ENCODE measurements around the gene PLCB1. TPM values are rescaled to one million over a fixed set of nuclear protein-coding genes. Genes with fewer than 3 reads are reported as not detected.
A peak's percentile ranks its signal among the peaks of the same experiment; 100 is the strongest.

PLCB1 gene
- polyA plus RNA-seq, 1 donor from 2014 or later: 0.28 TPM

- no peak overlapping the region for H3K27ac Mint-ChIP-seq
- H3K36me3 Mint-ChIP-seq: no peaks in the 10 kb centered on the region
- H3K9me3 Mint-ChIP-seq: peaks cover 0 to 3% (median 0%) of the 10 kb centered on the region in 3 donors
- H3K27me3 Mint-ChIP-seq: no peaks in the 10 kb centered on the region
- no peak overlapping the region for H3K4me3 Mint-ChIP-seq
- no peaks in the 10 kb centered on the region for H3K4me1 Mint-ChIP-seq
Measured at GRCh38 chr20:8790442-8791074, 658.5 kb downstream of the PLCB1 start.

DNA sequence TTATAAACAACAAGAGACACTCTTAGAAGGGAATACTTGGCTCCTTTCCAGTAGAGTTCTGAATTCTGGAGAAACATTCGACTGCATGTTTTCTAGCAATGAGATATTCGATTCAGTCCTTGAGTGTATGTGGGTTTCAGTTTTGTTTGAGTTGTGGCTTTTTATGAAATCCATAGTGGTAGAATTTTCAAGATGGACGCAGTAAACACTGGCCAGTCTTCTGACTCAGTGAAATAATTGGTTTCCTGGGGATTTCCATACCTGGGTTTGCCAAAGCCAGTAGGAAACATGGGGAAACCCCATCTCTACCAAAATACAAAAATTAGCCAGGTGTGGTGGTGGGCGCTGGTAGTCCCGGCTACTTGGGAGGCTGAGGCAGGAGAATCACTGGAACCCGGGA is 663.3 kb downstream of the PLCB1 start:
- H3K36me3 Mint-ChIP-seq: no peaks in the 10 kb centered on the region
- no peak overlapping the region for H3K27ac Mint-ChIP-seq
- H3K4me1 Mint-ChIP-seq: no peaks in the 10 kb centered on the region
- H3K4me3 Mint-ChIP-seq: no peak overlapping the region
- H3K9me3 Mint-ChIP-seq: peaks cover 0 to 3% (median 0%) of the 10 kb centered on the region in 3 donors
- H3K27me3 Mint-ChIP-seq: no peaks in the 10 kb centered on the region

DNA sequence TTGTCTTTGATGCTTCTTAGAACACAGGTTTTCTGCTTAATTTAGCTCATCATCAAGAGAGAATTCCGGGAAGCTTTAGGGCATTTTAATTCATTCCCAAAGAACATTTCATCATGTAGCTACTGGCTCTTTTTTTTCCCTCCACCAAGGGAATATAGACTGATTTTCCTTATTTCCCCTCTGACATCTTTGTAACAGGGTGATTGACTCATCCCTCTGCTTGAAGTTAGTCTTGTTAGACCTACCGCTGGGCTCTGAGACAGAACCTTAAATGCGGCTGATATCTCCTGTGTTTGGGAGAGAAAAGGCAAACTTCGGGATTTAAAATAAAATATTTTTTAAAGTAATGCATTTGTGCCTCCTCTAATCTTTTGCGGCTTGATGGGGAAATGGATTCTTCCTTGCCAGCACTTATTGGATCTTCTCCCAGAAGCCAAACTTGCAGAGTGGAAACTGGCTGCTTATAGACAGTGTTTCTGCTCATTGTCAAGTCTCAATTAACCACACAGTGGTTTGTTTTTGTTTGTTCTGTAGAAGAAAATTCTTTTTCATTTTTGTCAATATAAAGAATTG is 664.1 kb downstream of the PLCB1 start:
- no peaks in the 10 kb centered on the region for H3K27me3 Mint-ChIP-seq
- peaks cover 0 to 4% (median 3%) of the 10 kb centered on the region in 3 donors for H3K9me3 Mint-ChIP-seq
- no peaks in the 10 kb centered on the region for H3K4me1 Mint-ChIP-seq
- no peak overlapping the region for H3K4me3 Mint-ChIP-seq
- H3K27ac Mint-ChIP-seq: no peak overlapping the region
- no peaks in the 10 kb centered on the region for H3K36me3 Mint-ChIP-seq

DNA sequence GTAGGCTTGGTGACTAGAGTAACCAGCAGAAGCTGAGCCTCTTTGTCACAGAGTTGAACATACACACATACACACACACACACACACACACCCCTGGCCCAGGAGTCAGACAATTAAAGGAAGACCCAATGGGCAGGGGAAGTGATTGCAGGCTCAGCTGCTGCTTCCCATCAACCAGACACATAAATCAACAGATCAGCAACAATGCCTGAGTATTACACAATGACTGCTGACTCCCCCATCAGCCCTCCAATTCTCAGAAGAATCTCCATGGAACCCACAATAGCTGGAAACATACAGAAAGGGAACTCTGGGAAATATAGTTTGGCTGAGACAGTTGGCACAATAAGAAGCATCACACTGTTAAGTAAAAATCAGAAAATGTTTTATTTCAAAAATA is 666.4 kb downstream of the PLCB1 start:
- no peak overlapping the region for H3K4me3 Mint-ChIP-seq
- no peak overlapping the region for H3K27ac Mint-ChIP-seq
- no peaks in the 10 kb centered on the region for H3K36me3 Mint-ChIP-seq
- peaks cover 0 to 13% (median 3%) of the 10 kb centered on the region in 3 donors for H3K9me3 Mint-ChIP-seq
- H3K27me3 Mint-ChIP-seq: no peaks in the 10 kb centered on the region
- H3K4me1 Mint-ChIP-seq: peaks cover 0 to 2% (median 0%) of the 10 kb centered on the region in 3 donors

DNA sequence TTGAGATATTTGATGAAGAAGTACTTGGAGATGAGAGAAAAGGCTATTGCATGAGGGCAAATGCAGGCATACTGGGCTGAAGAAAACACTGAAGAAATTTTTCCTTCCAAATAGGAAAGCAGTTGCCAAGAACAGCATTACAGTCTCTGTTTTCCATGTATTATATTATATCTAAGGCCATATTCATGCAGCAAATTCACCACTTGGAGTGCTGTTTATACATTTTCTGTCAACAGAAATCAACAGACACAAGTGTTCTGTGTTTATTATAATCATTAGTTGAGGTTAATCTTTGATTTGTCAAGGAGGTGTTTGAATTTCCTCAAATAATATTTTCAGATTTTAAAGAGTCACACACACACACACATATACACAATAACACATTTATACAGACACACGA is 668.0 kb downstream of the PLCB1 start:
- H3K27me3 Mint-ChIP-seq: no peaks in the 10 kb centered on the region
- H3K4me1 Mint-ChIP-seq: peaks cover 0 to 2% (median 0%) of the 10 kb centered on the region in 3 donors
- H3K9me3 Mint-ChIP-seq: peaks cover 0 to 13% (median 3%) of the 10 kb centered on the region in 3 donors
- H3K36me3 Mint-ChIP-seq: no peaks in the 10 kb centered on the region
- no peak overlapping the region for H3K4me3 Mint-ChIP-seq
- H3K27ac Mint-ChIP-seq: no peak overlapping the region

- Mint-ChIP-seq H3K27me3 (no peaks in the 10 kb centered on the region), H3K4me3 (no peak overlapping the region), H3K36me3 (no peaks in the 10 kb centered on the region)
Measured at GRCh38 chr20:8801686-8802085, 669.6 kb downstream of the PLCB1 start.

GRCh38 chr20:8803065-8803464 is 671.0 kb downstream of the PLCB1 start:
- Mint-ChIP-seq H3K36me3 (no peaks in the 10 kb centered on the region), H3K4me3 (peak overlapping the region in 1 of 4 donors; percentile 15), H3K27me3 (no peaks in the 10 kb centered on the region), H3K27ac (no peak overlapping the region), H3K4me1 (peaks cover 0 to 2% (median 0%) of the 10 kb centered on the region in 3 donors), H3K9me3 (peaks cover 0 to 13% (median 6%) of the 10 kb centered on the region in 3 donors)

More at GRCh38 chr20:8801686-8802085, 669.6 kb downstream of the PLCB1 start:
- Mint-ChIP-seq H3K27ac (peak overlapping the region in 1 of 3 donors; percentile 21), H3K9me3 (peaks cover 0 to 13% (median 6%) of the 10 kb centered on the region in 3 donors), H3K4me1 (peaks cover 0 to 2% (median 0%) of the 10 kb centered on the region in 3 donors)

DNA sequence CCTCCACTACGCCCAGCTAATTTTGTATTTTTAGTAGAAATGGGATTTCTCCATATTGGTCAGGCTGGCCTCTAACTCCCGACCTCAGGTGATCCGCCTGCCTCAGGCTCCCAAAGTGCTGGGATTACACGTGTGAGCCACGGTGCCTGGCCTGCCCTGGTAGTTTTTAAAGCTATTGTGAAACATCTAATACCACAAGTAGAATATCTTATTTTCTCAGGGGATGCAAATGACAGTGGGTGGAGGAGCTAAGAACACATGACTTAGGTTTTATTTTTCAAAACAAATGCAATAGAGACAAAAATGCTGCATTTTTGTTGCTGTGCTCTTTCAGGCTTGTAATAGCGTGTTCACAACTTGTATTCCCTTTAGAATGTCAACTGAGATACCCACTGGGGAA is 671.9 kb downstream of the PLCB1 start:
- H3K9me3 Mint-ChIP-seq: peaks cover 0 to 13% (median 6%) of the 10 kb centered on the region in 3 donors
- no peaks in the 10 kb centered on the region for H3K36me3 Mint-ChIP-seq
- no peaks in the 10 kb centered on the region for H3K27me3 Mint-ChIP-seq
- H3K4me3 Mint-ChIP-seq: no peak overlapping the region
- peaks cover 0 to 2% (median 0%) of the 10 kb centered on the region in 3 donors for H3K4me1 Mint-ChIP-seq
- H3K27ac Mint-ChIP-seq: no peak overlapping the region

GRCh38 chr20:8805737-8806442 is 673.8 kb downstream of the PLCB1 start:
- Mint-ChIP-seq H3K27ac (no peak overlapping the region), H3K27me3 (peaks cover 2% of the 10 kb centered on the region), H3K36me3 (no peaks in the 10 kb centered on the region), H3K4me3 (peak overlapping the region in 1 of 4 donors; percentile 41), H3K4me1 (peaks cover 0 to 2% (median 0%) of the 10 kb centered on the region in 3 donors), H3K9me3 (peaks cover 0 to 12% (median 6%) of the 10 kb centered on the region in 3 donors)

DNA sequence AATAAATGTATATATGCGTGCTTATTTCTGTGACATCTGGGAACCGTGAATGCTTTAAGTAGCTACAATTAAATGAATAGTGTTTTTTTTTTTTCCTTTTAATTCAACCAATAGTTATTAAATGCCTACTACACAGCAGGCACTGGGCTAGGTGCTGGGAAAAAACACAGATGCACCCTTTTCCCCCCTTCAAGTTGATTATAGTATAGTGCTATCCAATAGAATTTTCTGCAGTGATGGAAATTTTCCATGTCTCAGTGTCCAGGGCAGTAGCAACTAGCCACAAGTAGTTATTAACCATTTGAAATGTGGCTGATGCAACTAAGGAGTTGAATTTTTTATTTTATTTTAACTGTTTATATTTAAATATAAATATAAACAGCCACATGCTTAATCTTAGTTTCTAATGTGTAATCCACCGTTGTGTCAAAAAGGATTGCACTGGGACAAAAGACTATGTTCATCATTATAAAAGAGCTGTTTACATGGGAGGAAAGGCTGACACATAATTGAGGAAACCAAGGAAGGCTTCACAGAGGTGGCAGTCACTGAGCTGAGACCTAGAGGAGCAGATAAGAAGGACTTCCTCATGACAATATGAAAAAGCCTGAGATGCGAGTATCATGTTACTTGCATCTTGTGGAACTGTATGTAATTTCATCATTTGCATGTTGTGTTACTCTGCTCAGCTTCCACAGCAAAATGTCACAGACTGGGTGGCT is 675.6 kb downstream of the PLCB1 start:
- no peak overlapping the region for H3K4me3 Mint-ChIP-seq
- no peak overlapping the region for H3K27ac Mint-ChIP-seq
- H3K4me1 Mint-ChIP-seq: no peaks in the 10 kb centered on the region
- H3K27me3 Mint-ChIP-seq: peaks cover 2% of the 10 kb centered on the region
- peaks cover 0 to 5% (median 0%) of the 10 kb centered on the region in 3 donors for H3K9me3 Mint-ChIP-seq
- H3K36me3 Mint-ChIP-seq: no peaks in the 10 kb centered on the region

GRCh38 chr20:8808202-8808535 is 676.1 kb downstream of the PLCB1 start:
- no peak overlapping the region for H3K27ac Mint-ChIP-seq
- H3K9me3 Mint-ChIP-seq: peaks cover 0 to 5% (median 2%) of the 10 kb centered on the region in 3 donors
- H3K27me3 Mint-ChIP-seq: peaks cover 2% of the 10 kb centered on the region
- H3K36me3 Mint-ChIP-seq: no peaks in the 10 kb centered on the region
- H3K4me1 Mint-ChIP-seq: no peaks in the 10 kb centered on the region
- no peak overlapping the region for H3K4me3 Mint-ChIP-seq

- no peaks in the 10 kb centered on the region for H3K4me1 Mint-ChIP-seq
- no peak overlapping the region for H3K4me3 Mint-ChIP-seq
- peaks cover 2% of the 10 kb centered on the region for H3K27me3 Mint-ChIP-seq
- no peak overlapping the region for H3K27ac Mint-ChIP-seq
- peaks cover 0 to 5% (median 2%) of the 10 kb centered on the region in 3 donors for H3K9me3 Mint-ChIP-seq
- H3K36me3 Mint-ChIP-seq: no peaks in the 10 kb centered on the region
Measured at GRCh38 chr20:8809107-8809953, 677.3 kb downstream of the PLCB1 start.

- Mint-ChIP-seq H3K4me1 (no peaks in the 10 kb centered on the region), H3K27me3 (peaks cover 2% of the 10 kb centered on the region), H3K9me3 (peaks cover 0 to 2% (median 2%) of the 10 kb centered on the region in 3 donors), H3K36me3 (no peaks in the 10 kb centered on the region), H3K4me3 (no peak overlapping the region), H3K27ac (no peak overlapping the region)
Measured at GRCh38 chr20:8811801-8812594, 679.9 kb downstream of the PLCB1 start.

DNA sequence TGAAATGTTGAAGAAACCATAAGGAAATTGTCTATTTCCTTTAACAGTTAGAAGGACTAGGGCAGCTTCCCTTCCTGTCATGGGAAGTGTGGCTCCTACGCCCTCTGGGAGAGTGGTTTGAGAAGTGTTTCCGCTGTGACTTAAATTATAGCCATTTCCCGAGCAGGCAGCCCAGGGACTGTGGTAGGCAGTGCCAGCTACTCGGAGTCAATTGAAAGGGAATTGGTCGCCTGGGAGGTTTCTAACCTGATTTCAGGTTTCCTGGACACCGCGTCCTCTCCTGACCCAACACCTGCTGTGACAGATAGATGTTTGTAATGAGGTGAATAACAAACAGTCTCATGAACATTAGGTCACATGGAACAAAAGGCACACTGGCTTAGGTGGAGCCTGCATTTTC is 680.8 kb downstream of the PLCB1 start:
- Mint-ChIP-seq H3K4me3 (no peak overlapping the region), H3K9me3 (peaks cover 0 to 2% (median 2%) of the 10 kb centered on the region in 3 donors), H3K27me3 (peaks cover 2% of the 10 kb centered on the region), H3K4me1 (no peaks in the 10 kb centered on the region), H3K36me3 (no peaks in the 10 kb centered on the region), H3K27ac (no peak overlapping the region)

All from IgD-negative memory B cell (primary cell).